SK-N-SH (cell line): ENCODE data around the gene TMOD2. TPM values are rescaled to one million over a fixed set of nuclear protein-coding genes. Genes with fewer than 3 reads are reported as not detected.

Experiments
- CTCF ChIA-PET: fragments of 300-600, 350-600 bp; formaldehyde crosslinking; extraction: SDS; loops from one replicate; lab custom pipeline; 2021; lab: Yijun Ruan, JAX
- POLR2A ChIA-PET: fragments of 350-600 bp; sonication (Branson Sonifier 250); formaldehyde crosslinking; extraction: SDS; loops from one replicate; lab custom pipeline; 2020; ENCODE audit warnings: antibody characterized with exemption, inconsistent platforms; lab: Yijun Ruan, JAX
- DNase-seq: peaks from one replicate; pipeline ENCODE4 v3.0.0; 2012
- H2AFZ ChIP-seq: fragments of 200-600 bp; sonication (generic); 2 replicates; pipeline ENCODE4 v1.8.1; 2016; ENCODE audit warnings: antibody characterized with exemption, mild to moderate bottlenecking, low read depth
- H3F3A ChIP-seq: fragments of 200-600 bp; sonication (generic); replicated peaks from 2 replicates; pipeline ENCODE3; 2016; ENCODE audit warnings: antibody characterized with exemption, mild to moderate bottlenecking; ENCODE audit not compliant: insufficient read depth
- H3K27ac ChIP-seq, 2 experiments: fragments of 200-500 bp in 1 of 2; fragments of 200-600 bp in 1 of 2; sonication (Bioruptor generic) in 1 of 2; sonication (generic), shearing (Covaris generic) in 1 of 2; 2 replicates each; pipeline versions ENCODE4 v1.5.1 to v1.6.1; 2014 to 2016; ENCODE audit warnings: low read depth in 2 of 2, inconsistent platforms in 1 of 2, low read length in 1 of 2, mild to moderate bottlenecking in 1 of 2, mixed read lengths in 1 of 2
- H3K27me3 ChIP-seq: fragments of 200-600 bp; sonication (generic), shearing (Covaris generic); 2 replicates; pipeline ENCODE4 v1.6.1; 2016; ENCODE audit warnings: mixed run types; ENCODE audit not compliant: insufficient read depth
- H3K36me3 ChIP-seq, 2 experiments: fragments of 200-500 bp in 1 of 2; fragments of 200-600 bp in 1 of 2; sonication (Bioruptor generic) in 1 of 2; sonication (generic) in 1 of 2; replicated peaks in 1 of 2; 2 replicates each; pipeline versions ENCODE3 to v1.5.1; 2014 to 2016; ENCODE audit warnings: low read length in 1 of 2, mild to moderate bottlenecking in 1 of 2; ENCODE audit not compliant: insufficient read depth in 2 of 2, control insufficient read depth in 1 of 2
- H3K4me1 ChIP-seq, 2 experiments: fragments of 200-500 bp in 1 of 2; fragments of 200-600 bp in 1 of 2; sonication (Bioruptor generic) in 1 of 2; sonication (generic), shearing (Covaris generic) in 1 of 2; 2 replicates each; pipeline versions ENCODE4 v1.5.1 to v1.6.1; 2014 to 2016; ENCODE audit warnings: low read depth in 1 of 2, low read length in 1 of 2, mixed run types in 1 of 2; ENCODE audit not compliant: insufficient read depth in 2 of 2, control insufficient read depth in 1 of 2
- H3K4me2 ChIP-seq: fragments of 200-600 bp; sonication (generic), shearing (Covaris generic); 2 replicates; pipeline ENCODE4 v1.6.1; 2017; ENCODE audit warnings: mixed run types
- H3K4me3 ChIP-seq, 2 experiments: fragments of 200-500 bp in 1 of 2; fragments of 200-600 bp in 1 of 2; sonication (Bioruptor generic) in 1 of 2; sonication (generic), shearing (Covaris generic) in 1 of 2; 2 replicates each; pipeline versions ENCODE4 v1.5.1 to v1.8.1; 2014 to 2016; ENCODE audit warnings: low read depth in 2 of 2, inconsistent platforms in 1 of 2, low read length in 1 of 2, mild to moderate bottlenecking in 1 of 2, mixed read lengths in 1 of 2, moderate library complexity in 1 of 2
- H3K79me2 ChIP-seq: fragments of 200-600 bp; sonication (generic); 2 replicates; pipeline ENCODE4 v1.8.1; 2017; ENCODE audit warnings: mild to moderate bottlenecking; ENCODE audit not compliant: insufficient read depth
- H3K9ac ChIP-seq: fragments of 200-600 bp; sonication (generic); 2 replicates; pipeline ENCODE4 v1.6.1; 2017; ENCODE audit warnings: mixed run types
- H3K9me2 ChIP-seq: fragments of 200-600 bp; sonication (generic); 2 replicates; pipeline ENCODE4 v1.6.1; 2017; ENCODE audit warnings: mixed run types
- H3K9me3 ChIP-seq: fragments of 200-600 bp; sonication (generic); 2 replicates; pipeline ENCODE4 v1.6.1; 2017; ENCODE audit warnings: mixed run types, mild to moderate bottlenecking, moderate library complexity
- H4K20me1 ChIP-seq: fragments of 200-600 bp; sonication (generic); 2 replicates; pipeline ENCODE4 v1.6.1; 2017; ENCODE audit warnings: mild to moderate bottlenecking, mixed run types; ENCODE audit not compliant: insufficient read depth
- ELF1 ChIP-seq: IDR thresholded peaks from 2 replicates; pipeline ENCODE4 v1.4.0; 2012
- EP300 ChIP-seq, 2 experiments: IDR thresholded peaks; 2 replicates each; pipeline versions ENCODE4 v1.4.0 to v1.6.1; 2012; ENCODE audit warnings: borderline replicate concordance in 1 of 2, low read depth in 1 of 2, low read length in 1 of 2
- FOXJ3 ChIP-seq: sonication (generic); formaldehyde crosslinking; IDR thresholded peaks from 2 replicates; pipeline ENCODE4 v1.5.1; 2020; ENCODE audit warnings: mild to moderate bottlenecking, missing genetic modification reagents
- GABPA ChIP-seq: IDR thresholded peaks from 2 replicates; pipeline ENCODE4 v1.4.0; 2012; ENCODE audit warnings: low read depth, mild to moderate bottlenecking
- GATA2 ChIP-seq: sonication (generic); formaldehyde crosslinking; IDR thresholded peaks from 2 replicates; pipeline ENCODE4 v1.5.0; 2020; ENCODE audit warnings: mild to moderate bottlenecking, missing genetic modification reagents
- IRF3 ChIP-seq: fragments of 150-350 bp; IDR thresholded peaks from 2 replicates; pipeline ENCODE4 v1.6.1; 2016; ENCODE audit warnings: mild to moderate bottlenecking, low read depth, low read length
- JUND ChIP-seq: IDR thresholded peaks from 2 replicates; pipeline ENCODE4 v1.4.0; 2012
- MAX ChIP-seq: IDR thresholded peaks from 2 replicates; pipeline ENCODE4 v1.4.0; 2012; ENCODE audit warnings: low read depth
- NFIC ChIP-seq: IDR thresholded peaks from 2 replicates; pipeline ENCODE4 v1.4.0; 2012; ENCODE audit warnings: borderline replicate concordance
- PBX3 ChIP-seq: IDR thresholded peaks from 2 replicates; pipeline ENCODE4; 2012
- POLR2AphosphoS5 ChIP-seq: IDR thresholded peaks from 2 replicates; pipeline ENCODE4 v1.6.1; 2012; ENCODE audit warnings: low read depth, low read length
- RAD21 ChIP-seq: IDR thresholded peaks from 2 replicates; pipeline ENCODE4 v1.6.1; 2012; ENCODE audit warnings: mild to moderate bottlenecking, low read length
- RCOR1 ChIP-seq: fragments of 150-350 bp; IDR thresholded peaks from 2 replicates; pipeline ENCODE4 v1.6.1; 2017; ENCODE audit warnings: antibody characterized with exemption, low read length
- RFX5 ChIP-seq: IDR thresholded peaks from 2 replicates; pipeline ENCODE4 v1.6.1; 2012; ENCODE audit warnings: mild to moderate bottlenecking, improper control_type of control experiment, low read length
- RXRA ChIP-seq: IDR thresholded peaks from 2 replicates; pipeline ENCODE4 v1.4.0; 2012; ENCODE audit warnings: low read depth, mild to moderate bottlenecking, borderline replicate concordance
- TCF12 ChIP-seq: IDR thresholded peaks from 2 replicates; pipeline ENCODE4 v1.4.0; 2012
- USF2 ChIP-seq: fragments of 150-350 bp; IDR thresholded peaks from 2 replicates; pipeline ENCODE4 v1.6.1; 2017; ENCODE audit warnings: antibody characterized with exemption, low read length, low read depth, borderline replicate concordance
- ZBTB33 ChIP-seq: IDR thresholded peaks from 2 replicates; pipeline ENCODE4 v1.4.0; 2012; ENCODE audit warnings: low read depth, borderline replicate concordance
- WGBS: methylation state at CpG from one replicate; pipeline ENCODE4 v1.1.6; 2017; ENCODE audit warnings: low lambda C conversion rate; 5-methylcytosine and 5-hydroxymethylcytosine counted together
- polyA plus RNA-seq, 3 experiments: library from polyadenylated mRNA; depleted of rRNA; stranded (reverse); fragments of >200 nt; gene quantifications; 2 replicates each; pipeline ENCODE4 v1.2.3, GENCODE V29; 2012
- small RNA-seq, 7 experiments: library from RNA; depleted of rRNA; stranded (forward); fragments of <200 nt; gene quantifications; one replicate each; pipeline ENCODE3, GENCODE V24; 2012

Gene TMOD2
- polyA plus RNA-seq, 1 of the 3 experiments (the other 2 are of a cell fraction) = 2.7 TPM

- Histone ChIP-seq H4K20me1 (peaks cover 12% of the 10 kb centered on the region; the same call in 1 of the 2 replicates), H3K4me3 (no peak overlapping the region), H3K27ac (no peak overlapping the region), H3K4me2 (no peak overlapping the region), H3K27me3 (no peaks in the 10 kb centered on the region), H3K79me2 (peaks cover 86% of the 10 kb centered on the region), H3K4me1 (peaks cover 10 to 31% of the 10 kb centered on the region in 2 experiments), H3K9me3 (no peaks in the 10 kb centered on the region), H2AFZ (no peak overlapping the region), H3F3A (peaks cover 19% of the 10 kb centered on the region), H3K36me3 (peaks cover 15 to 37% of the 10 kb centered on the region in 2 experiments), H3K9ac (no peak overlapping the region), H3K9me2 (no peaks in the 10 kb centered on the region)
- CTCF ChIA-PET = interaction anchor here (1.4 kb wide), 1 partner anchor 64 kb away, joined by 3 read pairs; no protein-coding TSS in a partner anchor
- TF ChIP-seq RXRA (no peak), USF2 (no peak), JUND (no peak), NFIC (no peak), RCOR1 (no peak), RAD21 (no peak), RFX5 (no peak), ZBTB33 (no peak), FOXJ3 (CRISPR knock-in tag) (no peak), EP300 (IDR thresholded peaks at IDR 0.05; ENCODE audit: borderline replicate concordance in 1 of 2, low read depth in 1 of 2, low read length in 1 of 2) (no peak), POLR2AphosphoS5 (no peak), IRF3 (no peak), ELF1 (no peak), MAX (no peak), GATA2 (CRISPR knock-in tag) (no peak), PBX3 (no peak), GABPA (no peak), TCF12 (no peak)
- POLR2A ChIA-PET = no interaction called here
- no peak for DNase-seq
- WGBS = 96% methylated on average over 1 of the region's 1 CpG
These were observed 113.9 kb downstream of the TMOD2 start for GRCh38 chr15:51865317-51865716.

Small RNAs within 50 kb of the gene (small RNA-seq; reads per million reads assigned to genes)
- gene AC090971.5 = 0 reads per million in 7 experiments
- 0 reads per million in 7 experiments for gene RF00017

Other genes starting within 250 kb of the TMOD2 start
- gene DMXL2, start 128.8 kb upstream of the TMOD2 start, polyA plus RNA-seq (2012; rRNA removed) = 6.4 and 8.9 TPM in 2 replicates
- gene SCG3, start 70.1 kb upstream of the TMOD2 start, polyA plus RNA-seq (2012; rRNA removed) = 0.16 and 0.41 TPM in 2 replicates
- 10.3 and 14.2 TPM in 2 replicates for gene LYSMD2, start 13.9 kb upstream of the TMOD2 start, polyA plus RNA-seq (2012; rRNA removed)
- gene TMOD3, start 78.1 kb downstream of the TMOD2 start, polyA plus RNA-seq (2012; rRNA removed) = 6.0 and 7.6 TPM in 2 replicates
- 6.7 and 7.0 TPM in 2 replicates for gene LEO1, start 220.2 kb downstream of the TMOD2 start, polyA plus RNA-seq (2012; rRNA removed)